OCI-LY7 (cell line): ENCODE results near the gene AGO1. TPM values are rescaled to one million over a fixed set of nuclear protein-coding genes. Genes with fewer than 3 reads are reported as not detected.

Source experiments
- BruUV-seq: library from RNA; stranded (reverse); fragments of 400-500 nt; replicated peaks from 2 replicates; lab custom pipeline; 2021; lab: Mats Ljungman, UMichigan
- CTCF ChIA-PET: fragments of 300-600 bp; sonication (Branson Sonifier 250); formaldehyde crosslinking; loops from one replicate; lab custom pipeline; 2022; ENCODE audit warnings: antibody characterized with exemption; ENCODE audit not compliant: unreplicated experiment; lab: Charles Lee
- POLR2A ChIA-PET: fragments of 300-600 bp; sonication (Branson Sonifier 250); formaldehyde crosslinking; loops from one replicate; lab custom pipeline; 2022; ENCODE audit warnings: antibody characterized with exemption; lab: Charles Lee
- DNase-seq: peaks from one replicate; pipeline ENCODE4 v3.0.0-alpha.2; 2015; ENCODE audit warnings: low spot score
- H2AFZ ChIP-seq: fragments of 200-600 bp; sonication (generic), shearing (Covaris generic); 2 replicates; pipeline ENCODE4 v1.6.1; 2014; ENCODE audit warnings: mild to moderate bottlenecking, antibody characterized with exemption, low read length, moderate library complexity
- H3K27ac ChIP-seq: fragments of 200-600 bp; sonication (generic); 2 replicates; pipeline ENCODE4 v1.5.1; 2014; ENCODE audit warnings: mixed run types, low read depth, mild to moderate bottlenecking, moderate library complexity, low read length, inconsistent platforms; ENCODE audit not compliant: poor library complexity, severe bottlenecking
- H3K36me3 ChIP-seq: fragments of 200-600 bp; sonication (generic); 2 replicates; pipeline ENCODE4 v1.6.1; 2014; ENCODE audit warnings: mild to moderate bottlenecking, antibody characterized with exemption, low read length, moderate library complexity, mixed read lengths; ENCODE audit not compliant: insufficient read depth
- H3K4me1 ChIP-seq: fragments of 200-600 bp; sonication (generic); 2 replicates; pipeline ENCODE4 v1.5.1; 2014; ENCODE audit warnings: mild to moderate bottlenecking, low read length; ENCODE audit not compliant: insufficient read depth, poor library complexity, severe bottlenecking
- H3K4me2 ChIP-seq: fragments of 200-600 bp; sonication (generic); 2 replicates; pipeline ENCODE4 v1.6.1; 2014; ENCODE audit warnings: mild to moderate bottlenecking, low read length
- H3K4me3 ChIP-seq: fragments of 200-600 bp; sonication (generic); 2 replicates; pipeline ENCODE4 v1.5.1; 2014; ENCODE audit warnings: mild to moderate bottlenecking, low read depth, low read length; ENCODE audit not compliant: poor library complexity, severe bottlenecking
- H3K79me2 ChIP-seq: fragments of 200-600 bp; sonication (generic); 2 replicates; pipeline ENCODE4 v1.6.1; 2016; ENCODE audit warnings: low read depth, mild to moderate bottlenecking, low read length, moderate library complexity, mixed read lengths; ENCODE audit not compliant: insufficient read depth
- H3K9me2 ChIP-seq: fragments of 200-600 bp; sonication (generic); 2 replicates; pipeline ENCODE4 v1.6.1; 2016; ENCODE audit warnings: mild to moderate bottlenecking, low read length, mixed read lengths; ENCODE audit not compliant: insufficient read depth
- H3K9me3 ChIP-seq: fragments of 200-600 bp; sonication (generic); 2 replicates; pipeline ENCODE4 v1.6.1; 2014; ENCODE audit warnings: mild to moderate bottlenecking, mixed run types, low read length, mixed read lengths
- H4K20me1 ChIP-seq: fragments of 200-600 bp; sonication (generic); 2 replicates; pipeline ENCODE4 v1.6.1; 2014; ENCODE audit warnings: mild to moderate bottlenecking, antibody characterized with exemption, low read length, moderate library complexity, mixed read lengths; ENCODE audit not compliant: insufficient read depth
- EZH2phosphoT487 ChIP-seq: fragments of 200-600 bp; sonication (generic); IDR thresholded peaks from 2 replicates; pipeline ENCODE4 v1.6.1; 2018; ENCODE audit warnings: low read depth, borderline replicate concordance, mild to moderate bottlenecking, mixed run types, antibody characterized with exemption, low read length, moderate library complexity, mixed read lengths
- intact Hi-C: fragments of 100-400 bp; cut with micrococcal nuclease; formaldehyde crosslinking; loops from one replicate; pipeline ENCODE4 v1.10.0; 2022; ENCODE audit not compliant: unreplicated experiment
- total RNA-seq, 2 experiments: library from RNA; depleted of rRNA in 1 of 2; stranded (reverse); fragments of >200 nt in 1 of 2; shearing (Covaris generic) in 1 of 2; gene quantifications; 2 replicates each; pipeline ENCODE4 v1.2.3, GENCODE V29; 2014 to 2022
- TF ChIP-seq, protein P1 (sequence below): fragments of 200-600 bp; sonication (generic); conservative IDR thresholded peaks from 2 replicates; pipeline ENCODE4 v1.5.1; 2014; ENCODE audit warnings: mild to moderate bottlenecking, antibody characterized with exemption, low read length, moderate library complexity, mixed read lengths

The AGO1 gene
- total RNA-seq, 2 experiments from 2014 or later: 8.1 to 20.9 TPM

GRCh38 chr1:35925741-35926140 lies 42.7 kb downstream of the AGO1 start:
- Histone ChIP-seq H3K4me1 (peaks cover 36% of the 10 kb centered on the region), H3K9me3 (no peaks in the 10 kb centered on the region), H3K36me3 (peaks cover 10% of the 10 kb centered on the region; the same call in 1 of the 2 replicates), H3K9me2 (no peaks in the 10 kb centered on the region), H3K27ac (no peak overlapping the region), H3K4me3 (no peak overlapping the region), H4K20me1 (no peaks in the 10 kb centered on the region), H2AFZ (no peak overlapping the region), H3K4me2 (peak overlapping the region; percentile 53; the same call in 1 of the 2 replicates), H3K79me2 (peaks cover 6% of the 10 kb centered on the region; the same call in 1 of the 2 replicates)
- TF ChIP-seq, protein P1, sequence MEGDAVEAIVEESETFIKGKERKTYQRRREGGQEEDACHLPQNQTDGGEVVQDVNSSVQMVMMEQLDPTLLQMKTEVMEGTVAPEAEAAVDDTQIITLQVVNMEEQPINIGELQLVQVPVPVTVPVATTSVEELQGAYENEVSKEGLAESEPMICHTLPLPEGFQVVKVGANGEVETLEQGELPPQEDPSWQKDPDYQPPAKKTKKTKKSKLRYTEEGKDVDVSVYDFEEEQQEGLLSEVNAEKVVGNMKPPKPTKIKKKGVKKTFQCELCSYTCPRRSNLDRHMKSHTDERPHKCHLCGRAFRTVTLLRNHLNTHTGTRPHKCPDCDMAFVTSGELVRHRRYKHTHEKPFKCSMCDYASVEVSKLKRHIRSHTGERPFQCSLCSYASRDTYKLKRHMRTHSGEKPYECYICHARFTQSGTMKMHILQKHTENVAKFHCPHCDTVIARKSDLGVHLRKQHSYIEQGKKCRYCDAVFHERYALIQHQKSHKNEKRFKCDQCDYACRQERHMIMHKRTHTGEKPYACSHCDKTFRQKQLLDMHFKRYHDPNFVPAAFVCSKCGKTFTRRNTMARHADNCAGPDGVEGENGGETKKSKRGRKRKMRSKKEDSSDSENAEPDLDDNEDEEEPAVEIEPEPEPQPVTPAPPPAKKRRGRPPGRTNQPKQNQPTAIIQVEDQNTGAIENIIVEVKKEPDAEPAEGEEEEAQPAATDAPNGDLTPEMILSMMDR: no peak
- TF ChIP-seq EZH2phosphoT487: no peak
- POLR2A ChIA-PET: interaction anchor here (0.9 kb wide), 1 partner anchor 16 kb away, joined by 3 read pairs; no protein-coding TSS in a partner anchor
- CTCF ChIA-PET: no interaction called here
- DNase-seq: no peak
- BruUV-seq: no TSS peak
- intact Hi-C loops: no loop called here

DNA sequence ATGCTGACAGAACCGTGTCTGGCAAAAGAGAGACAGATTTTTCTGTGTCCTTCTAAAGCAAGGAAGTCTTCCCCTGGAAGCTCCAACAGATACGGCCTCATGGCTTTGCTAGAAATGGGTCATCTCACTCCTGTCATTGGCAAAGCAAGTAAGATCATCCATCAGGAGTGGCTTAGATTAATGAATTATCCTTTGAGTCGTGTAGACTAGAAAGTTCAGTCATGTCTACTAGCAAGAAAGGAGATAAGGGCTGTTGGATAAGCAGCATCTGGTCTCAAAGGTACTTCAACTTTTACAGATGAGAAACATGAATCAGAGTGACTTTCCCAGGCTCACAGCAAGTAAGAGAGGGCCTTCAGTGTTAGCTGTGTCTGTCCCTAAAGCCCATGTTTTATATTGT lies 44.5 kb downstream of the AGO1 start:
- DNase-seq: no peak
- no peak overlapping the region for H3K4me2 ChIP-seq
- ChIA-PET CTCF (interaction anchor here (0.6 kb wide), 1 partner anchor 148 kb away, joined by 7 read pairs; no protein-coding TSS in a partner anchor), POLR2A (no interaction called here)
- no peak overlapping the region for H2AFZ ChIP-seq
- H3K36me3 ChIP-seq: no peaks in the 10 kb centered on the region
- TF ChIP-seq EZH2phosphoT487: no peak
- H3K9me2 ChIP-seq: no peaks in the 10 kb centered on the region
- no peak overlapping the region for H3K4me3 ChIP-seq
- H4K20me1 ChIP-seq: peaks cover 5% of the 10 kb centered on the region; the same call in 1 of the 2 replicates
- peaks cover 30% of the 10 kb centered on the region for H3K4me1 ChIP-seq
- no peaks in the 10 kb centered on the region for H3K9me3 ChIP-seq
- BruUV-seq: no TSS peak
- no peak overlapping the region for H3K27ac ChIP-seq
- intact Hi-C loops: no loop called here
- peaks cover 18% of the 10 kb centered on the region for H3K79me2 ChIP-seq

DNA sequence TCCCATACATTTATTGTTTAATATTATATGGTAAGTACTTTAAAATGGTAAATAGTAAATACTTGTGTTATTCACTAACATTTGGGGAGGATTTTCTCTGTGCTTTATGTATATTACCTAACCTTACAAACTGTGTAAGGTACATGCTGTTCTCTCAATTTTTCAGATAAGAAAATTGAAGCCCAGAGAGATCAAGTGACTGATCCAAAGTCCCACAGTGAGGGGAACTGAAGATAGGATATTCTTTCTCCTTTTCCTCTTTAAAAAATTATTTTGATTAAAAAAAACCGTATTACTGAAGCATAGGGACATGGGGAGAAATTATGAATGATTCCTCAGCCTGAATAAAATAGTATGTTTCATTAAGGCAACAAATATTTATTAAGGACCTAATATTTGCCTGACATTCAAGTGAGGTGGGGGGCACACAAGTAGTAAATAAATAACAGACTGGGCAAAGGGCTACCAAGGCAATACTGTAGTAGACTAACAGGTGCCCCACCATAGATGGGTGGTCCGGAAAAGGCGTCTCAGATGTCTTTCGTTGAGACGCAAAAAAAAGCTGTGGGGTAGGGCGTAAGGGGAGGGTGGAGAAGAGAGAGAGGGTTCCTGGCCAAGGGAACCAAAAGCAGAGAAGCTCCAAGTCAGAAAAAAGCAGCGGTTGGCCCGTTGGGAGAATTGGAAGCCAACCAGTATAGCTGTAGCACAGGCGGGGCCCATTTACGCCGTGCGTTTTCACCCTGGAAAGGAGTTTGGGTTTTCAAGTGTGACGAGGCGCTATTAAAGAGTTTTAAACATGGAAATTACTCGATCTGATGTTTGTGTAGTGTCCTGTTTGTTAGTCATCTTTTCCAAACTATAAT lies 47.0 kb downstream of the AGO1 start:
- peak overlapping the region; percentile 83 for H3K27ac ChIP-seq
- no peak for TF ChIP-seq EZH2phosphoT487
- TF ChIP-seq, protein P1: no peak
- no peaks in the 10 kb centered on the region for H3K9me3 ChIP-seq
- DNase-seq: peak; percentile 59
- H4K20me1 ChIP-seq: peaks cover 5% of the 10 kb centered on the region; the same call in 1 of the 2 replicates
- H3K9me2 ChIP-seq: no peaks in the 10 kb centered on the region
- H3K79me2 ChIP-seq: peaks cover 43% of the 10 kb centered on the region
- ChIA-PET CTCF (no interaction called here), POLR2A (interaction anchor here (0.6 to 1.2 kb wide), 4 partner anchors 32 to 357 kb away, joined by 3 to 4 read pairs (median 4); no protein-coding TSS in a partner anchor)
- H3K4me3 ChIP-seq: peak overlapping the region; percentile 93
- H3K36me3 ChIP-seq: no peaks in the 10 kb centered on the region
- H2AFZ ChIP-seq: peak overlapping the region; percentile 71
- intact Hi-C loops: loop anchor here (1.0 to 10.0 kb wide), 3 partner anchors 47 to 455 kb away; partner anchors contain the start of genes ADPRS, AGO1 and STK40
- H3K4me1 ChIP-seq: peaks cover 42% of the 10 kb centered on the region
- BruUV-seq: TSS peak; percentile 91
- H3K4me2 ChIP-seq: peak overlapping the region; percentile 88
